RWPE2 (cell line): ENCODE measurements around the gene STAC2.
A peak's percentile ranks its signal among the peaks of the same experiment; 100 is the strongest.

Source experiments
- ATAC-seq: fragments of 200-7000 bp; cut with Tn5 transposase; 3 replicates; pipeline ENCODE4 v1.9.1; 2021; ENCODE audit warnings: low read depth
- DNase-seq: peaks from one replicate; pipeline ENCODE4 v3.0.0-alpha.2; 2020; ENCODE audit warnings: low spot score
- H3K27ac ChIP-seq: fragments of 450-650 bp; 2 replicates; pipeline ENCODE4 v1.5.1; 2017; ENCODE audit warnings: mild to moderate bottlenecking; ENCODE audit not compliant: poor library complexity, severe bottlenecking
- H3K27me3 ChIP-seq: fragments of 250-450 bp; sonication (Bioruptor Pico); 2 replicates; pipeline ENCODE4 v1.5.1; 2021; ENCODE audit warnings: mild to moderate bottlenecking, moderate library complexity; ENCODE audit not compliant: insufficient read depth, poor library complexity, severe bottlenecking
- H3K36me3 ChIP-seq: fragments of 250-450 bp; sonication (Bioruptor Pico); 2 replicates; pipeline ENCODE4 v1.5.1; 2020; ENCODE audit warnings: low read depth, mild to moderate bottlenecking, moderate library complexity
- H3K4me1 ChIP-seq: fragments of 250-450 bp; sonication (Bioruptor Pico); 2 replicates; pipeline ENCODE4 v1.5.1; 2021; ENCODE audit warnings: mild to moderate bottlenecking, moderate library complexity; ENCODE audit not compliant: insufficient read depth, poor library complexity, severe bottlenecking
- H3K4me3 ChIP-seq: fragments of 250-450 bp; sonication (Bioruptor Pico); 2 replicates; pipeline ENCODE4 v1.5.1; 2021; ENCODE audit warnings: mild to moderate bottlenecking, moderate library complexity; ENCODE audit not compliant: severe bottlenecking
- H3K9me3 ChIP-seq: fragments of 250-450 bp; sonication (Bioruptor Pico); 2 replicates; pipeline ENCODE4 v1.5.1; 2021; ENCODE audit warnings: mild to moderate bottlenecking, moderate library complexity; ENCODE audit not compliant: severe bottlenecking
- CTCF ChIP-seq: fragments of 450-650 bp; IDR thresholded peaks from one replicate; pipeline ENCODE4 v1.5.1; 2017; ENCODE audit warnings: mild to moderate bottlenecking, moderate library complexity; ENCODE audit not compliant: poor library complexity, severe bottlenecking

STAC2 gene

GRCh38 chr17:39175695-39176093 lies 50.1 kb downstream of the STAC2 start:
- Histone ChIP-seq H3K4me3 (no peak overlapping the region), H3K9me3 (no peaks in the 10 kb centered on the region), H3K27ac (no peak overlapping the region), H3K4me1 (peaks cover 7% of the 10 kb centered on the region), H3K36me3 (peaks cover 21% of the 10 kb centered on the region), H3K27me3 (no peaks in the 10 kb centered on the region)
- DNase-seq, result no peak
- TF ChIP-seq CTCF, result no peak
- ATAC-seq, result no peak

- no peak for DNase-seq
Observed at GRCh38 chr17:39174920-39175694, 50.6 kb downstream of the STAC2 start.

GRCh38 chr17:39173526-39174274 lies 52.0 kb downstream of the STAC2 start:
- H3K27ac ChIP-seq, result no peak overlapping the region
- DNase-seq, result no peak
- H3K4me3 ChIP-seq, result no peak overlapping the region

More at GRCh38 chr17:39174920-39175694, 50.6 kb downstream of the STAC2 start:
- H3K27ac ChIP-seq, result no peak overlapping the region
- H3K27me3 ChIP-seq, result no peaks in the 10 kb centered on the region
- H3K4me1 ChIP-seq, result peaks cover 7% of the 10 kb centered on the region
- peak; percentile 30; the same call in 1 of the 3 replicates for ATAC-seq
- TF ChIP-seq CTCF, result peak; percentile 61
- no peaks in the 10 kb centered on the region for H3K9me3 ChIP-seq
- no peak overlapping the region for H3K4me3 ChIP-seq
- H3K36me3 ChIP-seq, result peaks cover 15% of the 10 kb centered on the region

DNA sequence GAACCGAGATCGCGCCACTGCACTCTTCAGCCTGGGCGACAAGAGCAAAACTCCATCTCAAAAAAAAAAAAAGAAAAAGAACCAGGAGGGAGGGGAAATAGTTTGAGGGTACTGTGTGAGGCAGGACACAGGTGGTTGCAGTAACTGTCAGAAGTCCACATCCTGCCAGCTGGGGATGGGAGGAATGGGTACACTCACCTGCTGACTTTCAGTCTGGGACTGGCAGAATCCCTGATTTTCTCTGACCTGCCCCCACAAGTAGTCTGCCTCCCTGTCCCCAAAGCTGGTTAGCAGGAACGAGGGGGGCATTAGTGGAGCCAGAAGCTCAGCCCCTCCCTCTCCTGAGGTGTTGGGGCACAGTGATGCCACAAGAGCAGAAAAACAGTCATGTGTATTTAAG lies 52.7 kb downstream of the STAC2 start:
- H3K4me3 ChIP-seq, result no peak overlapping the region
- H3K27ac ChIP-seq, result no peak overlapping the region
- ATAC-seq (no peak), DNase-seq (no peak)
- H3K9me3 ChIP-seq, result no peaks in the 10 kb centered on the region
- peaks cover 15% of the 10 kb centered on the region for H3K36me3 ChIP-seq
- H3K27me3 ChIP-seq, result no peaks in the 10 kb centered on the region
- TF ChIP-seq CTCF, result no peak
- H3K4me1 ChIP-seq, result no peaks in the 10 kb centered on the region

More at GRCh38 chr17:39173526-39174274, 52.0 kb downstream of the STAC2 start:
- no peak for TF ChIP-seq CTCF
- no peaks in the 10 kb centered on the region for H3K27me3 ChIP-seq
- no peaks in the 10 kb centered on the region for H3K9me3 ChIP-seq
- H3K4me1 ChIP-seq, result peaks cover 4% of the 10 kb centered on the region
- H3K36me3 ChIP-seq, result peaks cover 15% of the 10 kb centered on the region
- ATAC-seq, result 0 out of 3 replicates have a peak, but pooled peaks have one; percentile 10

GRCh38 chr17:39171933-39172332 lies 53.8 kb downstream of the STAC2 start:
- peaks cover 5% of the 10 kb centered on the region for H3K36me3 ChIP-seq
- no peaks in the 10 kb centered on the region for H3K4me1 ChIP-seq
- no peak for DNase-seq
- H3K27ac ChIP-seq, result no peak overlapping the region
- no peaks in the 10 kb centered on the region for H3K9me3 ChIP-seq
- ATAC-seq, result no peak
- H3K27me3 ChIP-seq, result no peaks in the 10 kb centered on the region
- no peak for TF ChIP-seq CTCF
- H3K4me3 ChIP-seq, result no peak overlapping the region
